NCI-H2171 (cell line): ENCODE data around the gene MBTD1.
"Not testable (repeated sequence)": the region's sequence is repeated elsewhere in the genome, so short reads cannot be mapped to it uniquely, and the experiment has no call there.

Experiments
- DNase-seq: peaks from one replicate; lab custom pipeline; 2025; lab: John Stamatoyannopoulos, UW

Gene MBTD1

GRCh38 chr17:51188271-51188833, 71.5 kb downstream of the MBTD1 start:
- DNase-seq, result no peak

- no peak for DNase-seq
Measured at GRCh38 chr17:51185763-51186332, 74.0 kb downstream of the MBTD1 start.

- DNase-seq, result no peak
Measured at GRCh38 chr17:51184124-51184523, 75.7 kb downstream of the MBTD1 start.

GRCh38 chr17:51180486-51180885, 79.4 kb downstream of the MBTD1 start:
- DNase-seq, result no peak

GRCh38 chr17:51172030-51172429, 87.8 kb downstream of the MBTD1 start:
- DNase-seq, result not testable (repeated sequence)

- DNase-seq, result no peak
Measured at GRCh38 chr17:51170736-51171135, 89.1 kb downstream of the MBTD1 start.

GRCh38 chr17:51169340-51169739, 90.5 kb downstream of the MBTD1 start:
- no peak for DNase-seq

GRCh38 chr17:51166987-51167931, 92.6 kb downstream of the MBTD1 start:
- DNase-seq, result peak; percentile 38

- DNase-seq, result peak; percentile 77
Measured at GRCh38 chr17:51166198-51166986, 93.5 kb downstream of the MBTD1 start, which contains the start of gene NME2. Gene NME2, plus strand, starts transcription at chr17:51166411. Its CDS starts 420 bp downstream, at chr17:51166831.

- DNase-seq, result peak; percentile 77
Measured at GRCh38 chr17:51165680-51166197, 94.1 kb downstream of the MBTD1 start.

- DNase-seq, result no peak
Measured at GRCh38 chr17:51164911-51165679, 94.8 kb downstream of the MBTD1 start.

GRCh38 chr17:51161541-51161940, 98.3 kb downstream of the MBTD1 start:
- no peak for DNase-seq

GRCh38 chr17:51159604-51160003, 100.2 kb downstream of the MBTD1 start:
- no peak for DNase-seq

GRCh38 chr17:51155416-51155815, 104.4 kb downstream of the MBTD1 start:
- DNase-seq, result no peak

GRCh38 chr17:51154176-51154575, 105.7 kb downstream of the MBTD1 start:
- DNase-seq, result no peak

GRCh38 chr17:51153210-51154072, 106.4 kb downstream of the MBTD1 start, which contains the start of gene NME1:
Gene NME1, plus strand, starts transcription at chr17:51153559. Its CDS starts 2,096 bp downstream, at chr17:51155655.
- peak; percentile 98 for DNase-seq

- DNase-seq, result no peak
Measured at GRCh38 chr17:51152766-51153209, 107.1 kb downstream of the MBTD1 start.

GRCh38 chr17:51150932-51151331, 108.9 kb downstream of the MBTD1 start:
- no peak for DNase-seq

- no peak for DNase-seq
Measured at GRCh38 chr17:51149163-51149562, 110.7 kb downstream of the MBTD1 start.

- no peak for DNase-seq
Measured at GRCh38 chr17:51147650-51148049, 112.2 kb downstream of the MBTD1 start.
